Measurements from ENCODE around the gene GALM.
A peak's percentile ranks its signal among the peaks of the same experiment; 100 is the strongest.

GALM gene

DNA sequence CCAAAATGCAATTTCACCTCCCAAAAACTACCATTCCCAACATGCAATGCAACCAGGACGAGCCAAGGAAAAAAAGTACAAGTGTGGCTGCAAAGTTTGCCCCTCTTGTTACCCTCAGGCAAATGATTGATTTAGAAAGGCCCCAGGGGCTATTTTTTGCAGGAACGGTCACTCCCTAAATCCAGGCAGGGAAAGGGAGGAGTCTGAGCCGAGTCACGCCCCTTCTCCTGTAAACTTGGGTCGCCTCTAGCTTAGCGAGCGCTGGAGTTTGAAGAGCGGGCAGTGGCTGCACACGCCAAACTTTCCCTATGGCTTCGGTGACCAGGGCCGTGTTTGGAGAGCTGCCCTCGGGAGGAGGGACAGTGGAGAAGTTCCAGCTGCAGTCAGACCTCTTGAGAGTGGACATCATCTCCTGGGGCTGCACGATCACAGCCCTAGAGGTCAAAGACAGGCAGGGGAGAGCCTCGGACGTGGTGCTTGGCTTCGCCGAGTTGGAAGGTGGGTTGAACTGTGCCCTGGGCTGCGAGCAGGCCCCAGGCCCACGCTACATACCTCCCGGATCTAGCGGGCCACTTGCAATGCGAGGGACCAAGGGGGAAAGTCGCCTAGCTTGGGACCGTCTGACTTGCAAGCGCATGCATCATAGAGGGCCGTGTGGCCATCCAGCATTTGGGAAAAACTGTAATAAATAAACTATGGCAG is at the start of gene GALM:
TSS of gene GALM (plus strand) at position 261 of the 702 bp plus-strand sequence. CDS start at position 309, 48 bp downstream.
- TF ChIP-seq, protein P1, sequence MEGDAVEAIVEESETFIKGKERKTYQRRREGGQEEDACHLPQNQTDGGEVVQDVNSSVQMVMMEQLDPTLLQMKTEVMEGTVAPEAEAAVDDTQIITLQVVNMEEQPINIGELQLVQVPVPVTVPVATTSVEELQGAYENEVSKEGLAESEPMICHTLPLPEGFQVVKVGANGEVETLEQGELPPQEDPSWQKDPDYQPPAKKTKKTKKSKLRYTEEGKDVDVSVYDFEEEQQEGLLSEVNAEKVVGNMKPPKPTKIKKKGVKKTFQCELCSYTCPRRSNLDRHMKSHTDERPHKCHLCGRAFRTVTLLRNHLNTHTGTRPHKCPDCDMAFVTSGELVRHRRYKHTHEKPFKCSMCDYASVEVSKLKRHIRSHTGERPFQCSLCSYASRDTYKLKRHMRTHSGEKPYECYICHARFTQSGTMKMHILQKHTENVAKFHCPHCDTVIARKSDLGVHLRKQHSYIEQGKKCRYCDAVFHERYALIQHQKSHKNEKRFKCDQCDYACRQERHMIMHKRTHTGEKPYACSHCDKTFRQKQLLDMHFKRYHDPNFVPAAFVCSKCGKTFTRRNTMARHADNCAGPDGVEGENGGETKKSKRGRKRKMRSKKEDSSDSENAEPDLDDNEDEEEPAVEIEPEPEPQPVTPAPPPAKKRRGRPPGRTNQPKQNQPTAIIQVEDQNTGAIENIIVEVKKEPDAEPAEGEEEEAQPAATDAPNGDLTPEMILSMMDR (conservative IDR thresholded peaks at IDR 0.05; ENCODE audit: low read depth) = no peak
- H3K27ac ChIP-seq = peak within 1 kb of the TSS; percentile 29
- CTCF ChIA-PET = interaction anchor here (0.7 kb wide), 1 partner anchor 132 kb away, joined by 3 read pairs; no protein-coding TSS in a partner anchor
- DNase-seq (ENCODE audit: low spot score) = no peak
- POLR2A ChIA-PET (ENCODE audit: low non-redundant PET) = no interaction called here

DNA sequence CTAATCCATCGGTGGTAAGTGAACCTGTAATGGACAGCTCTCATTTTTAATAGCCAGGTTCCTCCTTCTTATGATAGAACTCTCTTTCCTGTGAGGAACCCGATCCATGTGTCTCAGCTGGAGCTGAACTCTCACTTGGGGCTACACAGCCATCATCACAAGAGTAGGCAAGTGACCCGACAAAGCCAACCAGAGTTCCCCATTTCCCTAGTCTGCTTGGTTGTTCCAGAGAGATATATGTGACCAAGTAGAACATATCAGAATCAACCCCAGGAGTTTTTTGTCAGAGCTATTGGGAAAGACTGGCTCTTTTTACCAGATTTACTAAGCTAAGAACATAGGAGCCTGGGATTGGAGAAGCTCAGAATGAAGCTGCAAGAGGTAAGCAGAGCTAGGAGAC is 48.6 kb upstream of the GALM start:
- TF ChIP-seq, protein P1 (conservative IDR thresholded peaks at IDR 0.05; ENCODE audit: low read depth) = no peak
- ChIA-PET CTCF (interaction anchor here (0.8 kb wide), 1 partner anchor 35 kb away, joined by 3 read pairs; no protein-coding TSS in a partner anchor), POLR2A (ENCODE audit: low non-redundant PET) (no interaction called here)
- no peak for DNase-seq (ENCODE audit: low spot score)
- no peak overlapping the region for H3K27ac ChIP-seq

DNA sequence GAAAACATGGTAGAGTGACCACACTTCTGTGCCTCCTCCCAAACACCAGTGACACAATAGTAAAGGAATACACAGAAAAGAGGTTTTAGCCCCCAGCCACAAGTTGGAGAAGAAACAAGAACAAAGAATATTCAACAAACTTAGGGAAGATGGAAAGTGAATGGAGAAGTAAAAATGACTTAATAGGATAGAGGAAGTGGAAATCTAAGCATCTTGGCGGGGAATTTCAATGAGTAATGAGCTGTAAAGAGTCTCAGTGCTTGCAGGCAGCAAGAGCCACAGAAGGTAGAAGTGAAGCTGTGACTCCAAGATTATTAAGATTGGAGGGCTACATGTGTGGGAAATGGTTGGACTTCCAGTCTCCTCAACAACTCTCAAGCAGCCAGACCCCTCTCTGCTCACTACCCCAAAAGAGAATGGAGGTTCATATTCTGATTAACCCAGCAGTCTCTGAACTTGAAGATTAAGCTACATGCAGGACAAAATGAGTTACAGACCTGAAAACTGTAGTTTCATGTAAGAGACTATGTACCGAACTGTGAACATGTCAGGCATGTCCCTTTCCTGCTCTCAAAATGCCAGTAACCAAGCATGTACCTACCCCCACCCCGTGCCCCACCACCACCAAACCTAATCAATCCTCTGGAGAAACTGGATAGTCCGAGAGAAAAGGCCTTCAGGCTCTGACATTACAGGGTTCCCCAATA is 46.3 kb upstream of the GALM start:
- no peak overlapping the region for H3K27ac ChIP-seq
- TF ChIP-seq, protein P1 (conservative IDR thresholded peaks at IDR 0.05; ENCODE audit: low read depth) = no peak
- DNase-seq (ENCODE audit: low spot score) = no peak
- CTCF ChIA-PET = no interaction called here
- POLR2A ChIA-PET (ENCODE audit: low non-redundant PET) = no interaction called here

DNA sequence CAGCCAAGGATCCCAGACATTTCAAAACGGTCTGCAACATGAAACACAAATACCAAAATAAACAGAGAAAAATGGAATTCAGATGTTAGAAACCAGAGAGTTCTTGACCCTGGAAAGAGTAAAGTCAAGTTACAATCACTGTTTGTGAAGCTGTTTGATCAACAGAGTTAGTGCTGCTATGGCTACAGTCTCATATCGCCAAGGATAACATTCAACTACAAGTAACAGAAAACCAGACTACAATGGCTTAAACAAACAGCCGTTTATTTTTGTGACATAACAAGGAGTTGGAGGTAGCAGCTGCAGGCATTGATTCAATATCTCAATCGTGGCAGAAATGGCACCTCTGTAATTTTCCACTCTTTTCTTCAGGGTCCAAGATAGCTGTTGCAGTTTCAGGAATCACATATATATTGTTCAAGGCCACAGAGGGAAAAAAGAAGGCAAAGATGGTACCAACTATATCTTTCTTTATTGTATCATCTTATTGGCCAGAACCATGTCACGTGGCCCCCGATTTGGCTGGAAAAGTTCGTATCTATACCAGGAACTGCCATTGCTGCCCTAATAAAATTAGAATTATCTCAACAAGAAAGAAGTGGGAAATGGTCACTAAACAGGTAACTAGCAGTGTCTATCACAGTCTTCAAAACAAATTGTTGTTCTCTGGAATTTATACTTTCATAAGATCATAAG is 45.5 kb upstream of the GALM start:
- ChIA-PET POLR2A (ENCODE audit: low non-redundant PET) (no interaction called here), CTCF (no interaction called here)
- TF ChIP-seq, protein P1 (conservative IDR thresholded peaks at IDR 0.05; ENCODE audit: low read depth) = no peak
- no peak for DNase-seq (ENCODE audit: low spot score)
- H3K27ac ChIP-seq = no peak overlapping the region

DNA sequence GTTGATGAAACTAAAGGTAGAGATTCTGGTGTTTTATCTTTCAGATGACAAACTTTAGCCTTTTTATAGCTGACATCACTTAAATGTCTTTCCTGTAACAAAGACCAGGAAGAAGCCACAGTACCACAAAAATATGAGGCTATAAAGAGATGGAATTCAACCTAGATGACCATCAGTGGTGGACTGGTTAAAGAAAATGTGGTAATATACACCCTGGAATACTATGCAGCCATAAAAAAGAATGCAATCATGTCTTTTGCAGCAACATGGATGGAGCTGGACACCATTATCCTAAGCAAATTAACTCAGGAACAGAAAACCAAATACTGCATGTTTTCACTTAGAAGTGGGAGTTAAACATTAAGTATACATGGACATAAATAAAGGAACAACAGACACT is 44.9 kb upstream of the GALM start:
- POLR2A ChIA-PET (ENCODE audit: low non-redundant PET) = no interaction called here
- no peak overlapping the region for H3K27ac ChIP-seq

DNA sequence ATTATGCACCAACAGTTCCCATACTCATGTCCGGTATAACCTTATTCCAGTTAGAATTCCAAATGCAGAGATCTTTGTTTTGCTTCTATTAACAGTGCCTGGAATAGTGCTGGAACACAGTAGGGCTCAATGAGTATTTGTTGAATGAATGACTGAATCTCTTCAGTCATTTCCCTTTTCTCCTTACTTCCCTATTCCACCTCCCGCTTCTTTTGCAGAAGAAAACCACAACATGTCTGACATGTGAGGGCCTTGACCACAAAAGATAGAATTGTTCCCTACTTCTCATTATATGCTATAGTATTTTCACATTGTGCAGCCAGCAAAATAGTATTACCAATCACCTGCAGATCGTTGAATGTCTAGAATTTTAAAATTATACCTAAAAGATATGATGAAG is 43.7 kb upstream of the GALM start:
- TF ChIP-seq, protein P1 (conservative IDR thresholded peaks at IDR 0.05; ENCODE audit: low read depth) = no peak
- POLR2A ChIA-PET (ENCODE audit: low non-redundant PET) = no interaction called here
- no peak for DNase-seq (ENCODE audit: low spot score)
- CTCF ChIA-PET = no interaction called here
- no peak overlapping the region for H3K27ac ChIP-seq

More for the DNA sequence above, 44.9 kb upstream of the GALM start:
- TF ChIP-seq, protein P1 (conservative IDR thresholded peaks at IDR 0.05; ENCODE audit: low read depth) = no peak
- CTCF ChIA-PET = no interaction called here
- no peak for DNase-seq (ENCODE audit: low spot score)
